Heart left ventricle (tissue), 16 donors: ENCODE measurements around the gene NUMB. TPM values are rescaled to one million over a fixed set of nuclear protein-coding genes. Genes with fewer than 3 reads are reported as not detected.
A peak's percentile ranks its signal among the peaks of the same experiment; 100 is the strongest.

Experiments
- ATAC-seq, 4 donors: fragments of 200-7000 bp; cut with Tn5 transposase; one replicate each; pipeline ENCODE4 v1.9.1; 2020 to 2022; ENCODE audit warnings: moderate library complexity in 4 of 4, mild to moderate bottlenecking in 3 of 4, moderate number of reproducible peaks in 1 of 4
- DNase-seq, 5 donors: peaks; one replicate each; pipeline ENCODE4 v3.0.0-alpha.2; 2020
- H3K27ac ChIP-seq, 12 donors: fragments of 200-600 bp; sonication (generic) in 4 of 12; one replicate each; pipeline versions ENCODE4 v1.5.0 to v1.8.0; 2016 to 2022; ENCODE audit warnings: mild to moderate bottlenecking in 2 of 12
- H3K27me3 ChIP-seq, 9 donors: fragments of 200-600 bp; sonication (generic) in 2 of 9; one replicate each; pipeline versions ENCODE4 v1.5.1 to v1.8.0; 2016 to 2022; ENCODE audit warnings: mild to moderate bottlenecking in 3 of 9
- H3K36me3 ChIP-seq, 9 donors: fragments of 200-600 bp; sonication (generic) in 2 of 9; one replicate each; pipeline versions ENCODE4 v1.5.0 to v1.8.0; 2018 to 2022; ENCODE audit warnings: mild to moderate bottlenecking in 2 of 9
- H3K4me1 ChIP-seq, 12 donors: fragments of 200-600 bp; sonication (generic) in 4 of 12; one replicate each; pipeline versions ENCODE4 v1.5.0 to v1.8.0; 2016 to 2022; ENCODE audit warnings: mild to moderate bottlenecking in 3 of 12
- H3K4me3 ChIP-seq, 12 donors: fragments of 200-600 bp; sonication (generic) in 4 of 12; one replicate each; pipeline versions ENCODE4 v1.5.0 to v1.8.0; 2017 to 2022; ENCODE audit warnings: mild to moderate bottlenecking in 9 of 12, moderate library complexity in 4 of 12
- H3K9me3 ChIP-seq, 12 donors: fragments of 200-600 bp; sonication (generic) in 4 of 12; one replicate each; pipeline versions ENCODE4 v1.5.0 to v1.8.0; 2016 to 2022; ENCODE audit warnings: mild to moderate bottlenecking in 1 of 12
- POLR2A ChIP-seq, 2 donors: fragments of 450-650 bp; IDR thresholded peaks; one replicate each; pipeline ENCODE4 v1.6.1; 2017; ENCODE audit warnings: antibody characterized with exemption in 2 of 2, mild to moderate bottlenecking in 2 of 2, moderate library complexity in 2 of 2
- WGBS, 4 donors: extraction: QIAGEN DNeasy Blood & Tissue Kit in 2 of 4; methylation state at CpG; one replicate each; pipeline versions ENCODE4 v1.1.5 to v1.1.7; 2013 to 2018; 5-methylcytosine and 5-hydroxymethylcytosine counted together
- intact Hi-C, 10 donors: fragments of 100-400 bp; cut with DNase I; formaldehyde crosslinking; loops; one replicate each; pipeline versions ENCODE4 v1.11.1 to v1.14.2; 2022
- polyA plus RNA-seq, 2 donors: library from polyadenylated mRNA; stranded (reverse); fragments of 200-250 nt; gene quantifications; one replicate each; pipeline ENCODE4 v1.2.3, GENCODE V29; 2013
- total RNA-seq, 9 donors: library from RNA; depleted of rRNA in 2 of 9; stranded (reverse); fragments of >200 nt in 2 of 9; fragmentation: NEBNext Ultra II Directional in 3 of 9; extraction: Animal tissue kit (Norgen Biotek cat#: 25700) in 3 of 9; gene quantifications; one replicate each; pipeline versions ENCODE4 v1.1.0 to v1.2.4, GENCODE V29; 2016 to 2023
- TF ChIP-seq, protein P1 (sequence below), 12 donors: fragments of 200-600 bp; sonication (generic) in 4 of 12; IDR thresholded peaks; one replicate each; pipeline versions ENCODE4 v1.5.0 to v1.8.0; 2018 to 2022; ENCODE audit warnings: antibody characterized with exemption in 12 of 12, mild to moderate bottlenecking in 5 of 12
- donor health status: ischemic (EF 13 %, LVEDD 7.1; RV severe dilation, severe dysfunction).
- donor health status: healthy with polysubstance abuse.
- donor health status: DM: no; HTN: yes; CAD: no.
- donor health status: DM: no; HTN: no; CAD: no.
- donor health status: ischemic (EF 25% LVEDD 6.9; RV normal size, moderate dysfunction).
- donor health status: ischemic (EF 25% LVEDD 5.7; RV mildly dilated, moderate dysfunction).
- donor health status: healthy.
- donor health status: DM: yes; HTN: yes; CAD: no.
- donor health status: ischemic (EF 35%, LVEDD 5.7; RV mildly dilated, moderate dysfunction).
- donor health status: nonischemic (EF 11% LVEDD 7.7; RV severe dilation, severe dysfunction).
- donor health status: DM: yes; HTN: yes; CAD: no.
- donor health status: PGD.
- donor health status: ischemic (EF 29% LVEDD 5.4; RV normal size, mild dysfunction).
- donor health status: nonischemic (EF 23%, LVEDD 6.1; RV moderate dilation, normal function).

The NUMB gene
- total and polyA plus RNA-seq, 11 donors: 18.2 to 59.1 (median 34.9) TPM

DNA sequence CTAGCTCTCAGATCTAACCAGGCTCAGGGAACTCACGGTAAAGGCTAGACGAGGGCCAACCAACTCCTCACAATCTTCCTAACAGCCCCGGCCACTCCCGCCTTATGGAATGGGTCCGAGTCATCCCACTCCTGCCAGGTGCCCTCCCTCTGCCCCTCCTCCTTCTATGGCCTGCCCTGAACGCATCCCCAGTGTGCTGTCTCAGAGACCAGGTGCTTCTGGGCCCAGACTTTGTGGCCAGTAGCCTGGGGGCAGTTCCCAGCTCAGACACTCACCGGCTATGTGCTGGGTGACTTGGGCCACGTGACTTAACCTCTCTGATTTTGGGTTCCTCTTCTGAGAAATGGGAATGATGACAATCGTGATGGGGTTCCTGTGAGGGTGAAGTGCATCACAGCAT lies 198.5 kb downstream of the NUMB start:
- H3K36me3 ChIP-seq: no peaks in the 10 kb centered on the region
- DNase-seq: no peak

GRCh38 chr14:73258845-73259611 lies 199.3 kb downstream of the NUMB start:
- TF ChIP-seq POLR2A (IDR thresholded peaks at IDR 0.05): no peak
- TF ChIP-seq, protein P1, sequence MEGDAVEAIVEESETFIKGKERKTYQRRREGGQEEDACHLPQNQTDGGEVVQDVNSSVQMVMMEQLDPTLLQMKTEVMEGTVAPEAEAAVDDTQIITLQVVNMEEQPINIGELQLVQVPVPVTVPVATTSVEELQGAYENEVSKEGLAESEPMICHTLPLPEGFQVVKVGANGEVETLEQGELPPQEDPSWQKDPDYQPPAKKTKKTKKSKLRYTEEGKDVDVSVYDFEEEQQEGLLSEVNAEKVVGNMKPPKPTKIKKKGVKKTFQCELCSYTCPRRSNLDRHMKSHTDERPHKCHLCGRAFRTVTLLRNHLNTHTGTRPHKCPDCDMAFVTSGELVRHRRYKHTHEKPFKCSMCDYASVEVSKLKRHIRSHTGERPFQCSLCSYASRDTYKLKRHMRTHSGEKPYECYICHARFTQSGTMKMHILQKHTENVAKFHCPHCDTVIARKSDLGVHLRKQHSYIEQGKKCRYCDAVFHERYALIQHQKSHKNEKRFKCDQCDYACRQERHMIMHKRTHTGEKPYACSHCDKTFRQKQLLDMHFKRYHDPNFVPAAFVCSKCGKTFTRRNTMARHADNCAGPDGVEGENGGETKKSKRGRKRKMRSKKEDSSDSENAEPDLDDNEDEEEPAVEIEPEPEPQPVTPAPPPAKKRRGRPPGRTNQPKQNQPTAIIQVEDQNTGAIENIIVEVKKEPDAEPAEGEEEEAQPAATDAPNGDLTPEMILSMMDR (IDR thresholded peaks at IDR 0.05): no peak
- intact Hi-C loops: no loop called here
- Histone ChIP-seq H3K36me3 (no peaks in the 10 kb centered on the region), H3K27me3 (no peaks in the 10 kb centered on the region), H3K4me3 (no peak overlapping the region), H3K9me3 (no peaks in the 10 kb centered on the region), H3K27ac (no peak overlapping the region), H3K4me1 (no peaks in the 10 kb centered on the region)
- DNase-seq: peak in 1 of 5 donors; percentile 45
- 77 to 89% (median 86%) methylated on average over 7 to 20 of the region's 20 CpGs for WGBS, 4 donors
- no peak for ATAC-seq

More for the DNA sequence above, 198.5 kb downstream of the NUMB start:
- H3K9me3 ChIP-seq: no peaks in the 10 kb centered on the region
- intact Hi-C loops: no loop called here
- no peak for ATAC-seq
- no peak overlapping the region for H3K27ac ChIP-seq
- H3K27me3 ChIP-seq: no peaks in the 10 kb centered on the region
- no peak for TF ChIP-seq POLR2A (IDR thresholded peaks at IDR 0.05)
- TF ChIP-seq, protein P1 (IDR thresholded peaks at IDR 0.05): no peak
- 81 to 86% (median 83%) methylated on average over 7 to 9 of the region's 9 CpGs for WGBS, 4 donors
- H3K4me3 ChIP-seq: no peak overlapping the region
- no peaks in the 10 kb centered on the region for H3K4me1 ChIP-seq

DNA sequence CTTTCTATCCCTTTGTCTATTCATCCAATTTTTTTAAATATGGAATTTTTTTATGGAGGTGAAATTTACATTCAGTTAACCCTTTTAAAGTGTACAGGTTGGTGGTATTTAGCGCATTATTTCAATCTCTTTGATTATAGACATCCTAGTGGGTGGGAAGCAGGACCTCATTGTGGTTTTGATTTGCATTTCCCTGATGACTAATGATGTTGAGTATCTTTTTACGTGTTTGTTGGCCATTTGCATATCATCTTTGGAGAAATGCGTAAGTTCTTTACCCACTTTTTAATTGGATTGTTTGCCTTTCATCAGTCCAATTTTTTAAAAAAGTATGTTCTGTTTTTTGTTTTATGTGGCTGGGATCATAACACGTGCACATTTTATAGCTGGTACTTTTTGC lies 200.3 kb downstream of the NUMB start:
- intact Hi-C loops: no loop called here
- ATAC-seq: no peak
- Histone ChIP-seq H3K36me3 (no peaks in the 10 kb centered on the region), H3K9me3 (no peaks in the 10 kb centered on the region), H3K4me1 (no peaks in the 10 kb centered on the region), H3K27ac (no peak overlapping the region), H3K27me3 (no peaks in the 10 kb centered on the region), H3K4me3 (no peak overlapping the region)
- DNase-seq: no peak
- TF ChIP-seq, protein P1 (IDR thresholded peaks at IDR 0.05): no peak
- no peak for TF ChIP-seq POLR2A (IDR thresholded peaks at IDR 0.05)
- WGBS, 4 donors: 89 to 93% (median 91%) methylated on average over 4 of the region's 4 CpGs

DNA sequence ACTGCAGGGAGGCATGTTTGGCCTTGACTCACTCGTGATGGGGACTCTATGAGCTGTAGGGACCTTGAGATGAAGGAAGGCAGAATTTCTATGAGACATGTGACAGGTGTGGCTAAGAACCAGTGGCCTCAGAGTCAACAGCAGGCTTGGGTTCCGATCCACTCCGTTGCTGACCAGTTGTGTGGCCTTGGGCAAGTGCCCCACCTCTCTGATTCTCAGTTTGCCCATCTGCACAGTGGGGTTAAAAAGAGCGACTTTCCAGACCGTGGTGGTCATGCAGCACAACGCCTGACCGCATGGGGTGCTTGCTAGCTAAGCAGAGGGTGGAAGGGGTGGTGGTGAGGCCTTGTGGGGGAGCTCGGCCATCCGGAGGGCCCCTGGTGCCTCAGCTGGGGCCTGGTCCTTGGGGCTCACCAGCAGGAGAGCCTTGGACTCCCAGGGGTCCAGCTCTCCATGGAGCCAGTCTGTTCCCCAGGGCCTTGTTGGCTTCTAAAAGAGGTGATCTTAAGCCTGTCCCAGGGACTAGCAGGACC lies 202.6 kb downstream of the NUMB start:
- no peaks in the 10 kb centered on the region for H3K27me3 ChIP-seq
- H3K36me3 ChIP-seq: no peaks in the 10 kb centered on the region
- H3K9me3 ChIP-seq: no peaks in the 10 kb centered on the region
- DNase-seq (no peak), ATAC-seq (no peak)
- H3K4me1 ChIP-seq: no peaks in the 10 kb centered on the region
- H3K27ac ChIP-seq: no peak overlapping the region
- TF ChIP-seq, protein P1 (IDR thresholded peaks at IDR 0.05): no peak
- no peak for TF ChIP-seq POLR2A (IDR thresholded peaks at IDR 0.05)
- intact Hi-C loops: no loop called here
- WGBS, 4 donors: 88 to 96% (median 90%) methylated on average over 9 of the region's 9 CpGs
- no peak overlapping the region for H3K4me3 ChIP-seq
